ENCODE results near the gene MMP14. TPM values are rescaled to one million over a fixed set of nuclear protein-coding genes. Genes with fewer than 3 reads are reported as not detected.

The MMP14 gene
- total and polyA plus RNA-seq, 2 of the 13 experiments (the other 11 are each of a cell fraction or from before 2014, with no cell fraction given), result 5.2 to 9.8 TPM

DNA sequence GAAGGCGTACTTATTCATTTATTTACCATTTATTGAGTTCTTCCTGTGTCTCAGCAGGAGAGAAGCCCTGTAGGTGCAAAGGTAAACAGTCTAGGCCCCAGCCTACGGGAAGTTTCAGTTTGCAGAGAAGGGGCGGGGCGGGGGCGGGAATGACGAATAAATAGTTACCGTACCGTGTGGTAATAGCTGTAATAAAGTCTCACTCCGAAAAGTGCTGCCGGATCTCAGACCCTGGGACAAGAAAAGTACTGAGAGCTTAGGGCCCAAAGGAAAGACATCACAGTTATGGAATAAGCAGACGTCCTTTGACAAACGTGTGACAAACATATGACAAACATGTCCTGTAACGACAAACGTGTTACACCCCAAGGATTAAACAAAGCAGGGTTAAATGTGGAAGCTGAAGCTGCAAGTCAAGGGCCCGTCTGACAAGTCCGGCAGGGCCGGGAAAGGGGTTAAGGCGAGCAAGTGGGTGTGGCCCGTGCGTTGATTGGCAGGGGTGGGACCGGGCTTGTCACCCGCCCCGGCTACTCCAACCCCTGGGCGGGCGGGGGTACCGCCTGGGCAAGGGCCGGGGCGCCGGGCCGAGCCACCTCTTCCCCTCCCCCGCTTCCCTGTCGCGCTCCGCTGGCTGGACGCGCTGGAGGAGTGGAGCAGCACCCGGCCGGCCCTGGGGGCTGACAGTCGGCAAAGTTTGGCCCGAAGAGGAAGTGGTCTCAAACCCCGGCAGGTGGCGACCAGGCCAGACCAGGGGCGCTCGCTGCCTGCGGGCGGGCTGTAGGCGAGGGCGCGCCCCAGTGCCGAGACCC lies 35.0 kb downstream of the MMP14 start, which contains the start of gene LRP10 (continued):
- TF ChIP-seq ZNF766 (CRISPR knock-in tag; IDR thresholded peaks at IDR 0.05; ENCODE audit: borderline replicate concordance) (peak; percentile 90), KMT2B (CRISPR knock-in tag; IDR thresholded peaks at IDR 0.05) (peak; percentile 69), CREM (IDR thresholded peaks at IDR 0.05) (peak; percentile 83), CREM (CRISPR knock-in tag; IDR thresholded peaks at IDR 0.05) (no peak), TMF1 (CRISPR knock-in tag; IDR thresholded peaks at IDR 0.05; ENCODE audit: low read depth) (peak; percentile 93; the same call in 1 of the 2 replicates), ZMYM4 (CRISPR knock-in tag; IDR thresholded peaks at IDR 0.05) (peak; percentile 85), WIZ (CRISPR knock-in tag; IDR thresholded peaks at IDR 0.05) (peak; percentile 93; the same call in 1 of the 2 replicates), ZNF563 (CRISPR knock-in tag; IDR thresholded peaks at IDR 0.05) (peak; percentile 96), KAT7 (CRISPR knock-in tag; IDR thresholded peaks at IDR 0.05; ENCODE audit: borderline replicate concordance) (peak; percentile 96), ZMYM3 (CRISPR knock-in tag; IDR thresholded peaks at IDR 0.05) (peak; percentile 90), GABPA (IDR thresholded peaks at IDR 0.05; ENCODE audit: low read depth, low read length) (no peak), GABPA (CRISPR knock-in tag; IDR thresholded peaks at IDR 0.05; ENCODE audit: low read depth) (peak; percentile 88), ADNP (CRISPR knock-in tag; IDR thresholded peaks at IDR 0.05) (0 out of 2 replicates have a peak, but pooled peaks have one; percentile 67), CHCHD3 (CRISPR knock-in tag; IDR thresholded peaks at IDR 0.05) (peak; percentile 96), ZNF747 (CRISPR knock-in tag; IDR thresholded peaks at IDR 0.05; ENCODE audit: borderline replicate concordance) (peak; percentile 84), KDM6A (CRISPR knock-in tag; IDR thresholded peaks at IDR 0.05; ENCODE audit: low read depth) (peak; percentile 58), SPEN (CRISPR knock-in tag; IDR thresholded peaks at IDR 0.05; ENCODE audit: low read depth) (peak; percentile 95), GPN1 (CRISPR knock-in tag; IDR thresholded peaks at IDR 0.05; ENCODE audit: borderline replicate concordance) (peak; percentile 68; the same call in 1 of the 2 replicates), ZNF841 (CRISPR knock-in tag; IDR thresholded peaks at IDR 0.05; ENCODE audit: borderline replicate concordance) (no peak), ARNT2 (CRISPR knock-in tag; IDR thresholded peaks at IDR 0.05; ENCODE audit: low read depth) (peak; percentile 92), ZNF496 (CRISPR knock-in tag; IDR thresholded peaks at IDR 0.05; ENCODE audit: insufficient replicate concordance) (no peak), ATF1 (CRISPR knock-in tag; IDR thresholded peaks at IDR 0.05) (no peak), ETV6 (CRISPR knock-in tag; conservative IDR thresholded peaks at IDR 0.05) (peak; percentile 47; the same call in 1 of the 2 replicates), ESRRA (CRISPR knock-in tag; IDR thresholded peaks at IDR 0.05; ENCODE audit: low read depth) (peak; percentile 65), HMGA1 (CRISPR knock-in tag; conservative IDR thresholded peaks at IDR 0.05) (no peak)
- TF ChIP-seq, protein P1, sequence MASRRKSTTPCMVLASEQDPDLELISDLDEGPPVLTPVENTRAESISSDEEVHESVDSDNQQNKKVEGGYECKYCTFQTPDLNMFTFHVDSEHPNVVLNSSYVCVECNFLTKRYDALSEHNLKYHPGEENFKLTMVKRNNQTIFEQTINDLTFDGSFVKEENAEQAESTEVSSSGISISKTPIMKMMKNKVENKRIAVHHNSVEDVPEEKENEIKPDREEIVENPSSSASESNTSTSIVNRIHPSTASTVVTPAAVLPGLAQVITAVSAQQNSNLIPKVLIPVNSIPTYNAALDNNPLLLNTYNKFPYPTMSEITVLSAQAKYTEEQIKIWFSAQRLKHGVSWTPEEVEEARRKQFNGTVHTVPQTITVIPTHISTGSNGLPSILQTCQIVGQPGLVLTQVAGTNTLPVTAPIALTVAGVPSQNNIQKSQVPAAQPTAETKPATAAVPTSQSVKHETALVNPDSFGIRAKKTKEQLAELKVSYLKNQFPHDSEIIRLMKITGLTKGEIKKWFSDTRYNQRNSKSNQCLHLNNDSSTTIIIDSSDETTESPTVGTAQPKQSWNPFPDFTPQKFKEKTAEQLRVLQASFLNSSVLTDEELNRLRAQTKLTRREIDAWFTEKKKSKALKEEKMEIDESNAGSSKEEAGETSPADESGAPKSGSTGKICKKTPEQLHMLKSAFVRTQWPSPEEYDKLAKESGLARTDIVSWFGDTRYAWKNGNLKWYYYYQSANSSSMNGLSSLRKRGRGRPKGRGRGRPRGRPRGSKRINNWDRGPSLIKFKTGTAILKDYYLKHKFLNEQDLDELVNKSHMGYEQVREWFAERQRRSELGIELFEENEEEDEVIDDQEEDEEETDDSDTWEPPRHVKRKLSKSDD (CRISPR knock-in tag; IDR thresholded peaks at IDR 0.05; ENCODE audit: low read depth), result peak; percentile 73
- TF ChIP-seq, protein P2, sequence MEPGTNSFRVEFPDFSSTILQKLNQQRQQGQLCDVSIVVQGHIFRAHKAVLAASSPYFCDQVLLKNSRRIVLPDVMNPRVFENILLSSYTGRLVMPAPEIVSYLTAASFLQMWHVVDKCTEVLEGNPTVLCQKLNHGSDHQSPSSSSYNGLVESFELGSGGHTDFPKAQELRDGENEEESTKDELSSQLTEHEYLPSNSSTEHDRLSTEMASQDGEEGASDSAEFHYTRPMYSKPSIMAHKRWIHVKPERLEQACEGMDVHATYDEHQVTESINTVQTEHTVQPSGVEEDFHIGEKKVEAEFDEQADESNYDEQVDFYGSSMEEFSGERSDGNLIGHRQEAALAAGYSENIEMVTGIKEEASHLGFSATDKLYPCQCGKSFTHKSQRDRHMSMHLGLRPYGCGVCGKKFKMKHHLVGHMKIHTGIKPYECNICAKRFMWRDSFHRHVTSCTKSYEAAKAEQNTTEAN (CRISPR knock-in tag; conservative IDR thresholded peaks at IDR 0.05), result peak; percentile 70
- TF ChIP-seq, protein P3, sequence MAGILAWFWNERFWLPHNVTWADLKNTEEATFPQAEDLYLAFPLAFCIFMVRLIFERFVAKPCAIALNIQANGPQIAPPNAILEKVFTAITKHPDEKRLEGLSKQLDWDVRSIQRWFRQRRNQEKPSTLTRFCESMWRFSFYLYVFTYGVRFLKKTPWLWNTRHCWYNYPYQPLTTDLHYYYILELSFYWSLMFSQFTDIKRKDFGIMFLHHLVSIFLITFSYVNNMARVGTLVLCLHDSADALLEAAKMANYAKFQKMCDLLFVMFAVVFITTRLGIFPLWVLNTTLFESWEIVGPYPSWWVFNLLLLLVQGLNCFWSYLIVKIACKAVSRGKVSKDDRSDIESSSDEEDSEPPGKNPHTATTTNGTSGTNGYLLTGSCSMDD (CRISPR knock-in tag; IDR thresholded peaks at IDR 0.05), result peak; percentile 86; the same call in 1 of the 2 replicates
